Activated CD8-positive, alpha-beta T cell treated with anti-CD3 and anti-CD28 coated beads, Interleukin-2, amount 10 ng/mL, durations not matched to agents 7 days and 5 days (primary cell): ENCODE measurements around the gene MAP3K1. TPM values are rescaled to one million over a fixed set of nuclear protein-coding genes. Genes with fewer than 3 reads are reported as not detected.
"Not testable (repeated sequence)": the region's sequence is repeated elsewhere in the genome, so short reads cannot be mapped to it uniquely, and the experiment has no call there.

Source experiments
- ATAC-seq: fragments of 150-1000 bp; cut with Tn5 transposase; one replicate; pipeline ENCODE4 v1.10.0; 2021; ENCODE audit warnings: moderate library complexity
- CTCF ChIA-PET: fragments of 350-600 bp; sonication (Branson Sonifier 250); formaldehyde crosslinking; loops from one replicate; lab custom pipeline; 2021; ENCODE audit warnings: antibody characterized with exemption; lab: Charles Lee
- POLR2A ChIA-PET: fragments of 350-600 bp; sonication (Branson Sonifier 250); formaldehyde crosslinking; loops from one replicate; lab custom pipeline; 2021; ENCODE audit warnings: antibody characterized with exemption; lab: Charles Lee
- DNase-seq: peaks from one replicate; pipeline ENCODE4 v3.0.0-alpha.2; 2020
- H3K27ac Mint-ChIP-seq: one replicate; pipeline ENCODE4 v1.8.0; 2021; ENCODE audit warnings: mild to moderate bottlenecking, mixed read lengths
- H3K27me3 Mint-ChIP-seq: one replicate; pipeline ENCODE4 v1.8.0; 2021; ENCODE audit warnings: low read depth, mixed read lengths
- H3K36me3 Mint-ChIP-seq: one replicate; pipeline ENCODE4 v1.8.0; 2021; ENCODE audit warnings: low read depth, mixed read lengths
- H3K4me1 Mint-ChIP-seq: one replicate; pipeline ENCODE4 v1.8.0; 2021; ENCODE audit warnings: low read depth, mixed read lengths
- H3K4me3 Mint-ChIP-seq: one replicate; pipeline ENCODE4 v1.8.0; 2021; ENCODE audit warnings: mild to moderate bottlenecking, mixed read lengths
- H3K9me3 Mint-ChIP-seq: one replicate; pipeline ENCODE4 v1.8.0; 2022; ENCODE audit warnings: mixed read lengths; ENCODE audit not compliant: insufficient read depth
- total RNA-seq, 2 experiments: library from RNA; stranded (reverse); gene quantifications; one replicate each; pipeline ENCODE4 v1.2.3, GENCODE V29; 2021

Gene MAP3K1
- total RNA-seq, 2 experiments from 2014 or later = 24.1 to 25.1 TPM

DNA sequence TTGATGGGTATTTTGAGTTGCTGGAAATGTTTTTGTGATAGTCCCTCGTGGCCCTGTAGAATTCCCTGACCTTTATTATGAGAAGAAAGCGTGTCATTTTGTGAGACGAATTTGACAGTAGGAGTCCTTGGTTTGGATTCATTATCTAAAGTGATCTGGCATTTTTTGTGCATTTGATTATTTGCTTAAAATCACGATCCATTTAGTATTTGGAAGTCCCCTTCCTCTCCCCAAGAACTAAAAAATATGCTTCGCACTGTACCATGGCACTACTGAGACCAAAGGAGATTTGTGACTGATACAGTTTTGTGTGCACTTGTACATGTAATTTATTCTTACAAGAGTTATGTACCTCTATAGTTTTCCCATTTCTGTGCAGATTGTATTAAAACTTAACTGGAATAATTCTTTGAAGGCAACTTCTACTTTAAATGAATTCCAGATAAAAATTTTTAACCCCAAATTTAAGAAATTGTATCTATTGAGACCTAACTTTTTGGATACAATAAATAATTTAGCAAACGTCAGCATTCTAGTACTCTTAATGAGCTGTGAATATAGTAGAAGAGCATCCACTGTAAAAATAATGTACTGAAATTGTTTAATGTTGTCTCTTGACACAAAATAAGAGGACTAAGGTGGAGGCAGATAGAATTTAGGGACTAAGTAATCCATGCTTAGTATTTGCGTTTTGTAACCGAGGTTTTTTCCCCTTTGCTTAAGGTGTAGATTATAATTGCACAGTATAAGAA, 2.1 kb downstream of the MAP3K1 start:
- ChIA-PET POLR2A (no interaction called here), CTCF (interaction anchor here (1.5 kb wide), 1 partner anchor 9 kb away, joined by 4 read pairs; no protein-coding TSS in a partner anchor)
- H3K36me3 Mint-ChIP-seq = peaks cover 18% of the 10 kb centered on the region
- ATAC-seq = no peak
- H3K27ac Mint-ChIP-seq = peak overlapping the region; percentile 96
- H3K27me3 Mint-ChIP-seq = peaks cover 12% of the 10 kb centered on the region
- peaks cover 41% of the 10 kb centered on the region for H3K4me1 Mint-ChIP-seq
- H3K4me3 Mint-ChIP-seq = peak overlapping the region; percentile 87
- DNase-seq = no peak
- no peaks in the 10 kb centered on the region for H3K9me3 Mint-ChIP-seq

DNA sequence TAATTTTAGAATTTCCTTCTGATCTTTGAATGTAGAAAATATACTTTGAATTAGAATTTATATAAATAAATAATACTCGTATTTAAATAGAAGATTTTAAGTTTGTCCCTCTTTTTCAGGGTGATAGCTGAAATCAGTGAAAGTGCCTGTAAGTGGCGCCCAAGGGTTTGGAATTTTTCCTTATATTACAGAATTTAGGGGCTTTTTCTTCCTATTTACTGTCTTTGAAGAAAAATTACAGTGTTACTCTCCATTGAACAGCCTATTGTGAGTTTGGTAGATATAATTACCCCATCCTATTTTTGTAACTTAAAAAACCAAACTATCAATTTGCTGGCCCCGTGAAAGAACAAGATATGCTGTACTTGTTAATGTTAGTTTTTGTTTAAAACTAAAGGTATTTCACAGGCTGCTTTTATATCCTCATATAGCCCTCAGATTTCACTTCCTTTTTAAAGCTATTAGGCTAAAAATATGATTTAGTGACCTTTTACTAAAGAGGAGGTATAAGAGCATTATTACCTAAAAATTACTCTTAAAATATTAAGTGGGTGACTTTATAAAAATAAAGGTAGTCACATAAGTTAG, 3.2 kb downstream of the MAP3K1 start:
- peak overlapping the region; percentile 55 for H3K4me3 Mint-ChIP-seq
- ChIA-PET POLR2A (no interaction called here), CTCF (interaction anchor here (1.0 to 2.3 kb wide), 3 partner anchors 10 to 548 kb away, joined by 3 to 16 read pairs (median 4); no protein-coding TSS in a partner anchor)
- DNase-seq (no peak), ATAC-seq (no peak)
- H3K27me3 Mint-ChIP-seq = peaks cover 5% of the 10 kb centered on the region
- H3K27ac Mint-ChIP-seq = no peak overlapping the region
- H3K9me3 Mint-ChIP-seq = no peaks in the 10 kb centered on the region
- peaks cover 42% of the 10 kb centered on the region for H3K4me1 Mint-ChIP-seq
- H3K36me3 Mint-ChIP-seq = peaks cover 22% of the 10 kb centered on the region

DNA sequence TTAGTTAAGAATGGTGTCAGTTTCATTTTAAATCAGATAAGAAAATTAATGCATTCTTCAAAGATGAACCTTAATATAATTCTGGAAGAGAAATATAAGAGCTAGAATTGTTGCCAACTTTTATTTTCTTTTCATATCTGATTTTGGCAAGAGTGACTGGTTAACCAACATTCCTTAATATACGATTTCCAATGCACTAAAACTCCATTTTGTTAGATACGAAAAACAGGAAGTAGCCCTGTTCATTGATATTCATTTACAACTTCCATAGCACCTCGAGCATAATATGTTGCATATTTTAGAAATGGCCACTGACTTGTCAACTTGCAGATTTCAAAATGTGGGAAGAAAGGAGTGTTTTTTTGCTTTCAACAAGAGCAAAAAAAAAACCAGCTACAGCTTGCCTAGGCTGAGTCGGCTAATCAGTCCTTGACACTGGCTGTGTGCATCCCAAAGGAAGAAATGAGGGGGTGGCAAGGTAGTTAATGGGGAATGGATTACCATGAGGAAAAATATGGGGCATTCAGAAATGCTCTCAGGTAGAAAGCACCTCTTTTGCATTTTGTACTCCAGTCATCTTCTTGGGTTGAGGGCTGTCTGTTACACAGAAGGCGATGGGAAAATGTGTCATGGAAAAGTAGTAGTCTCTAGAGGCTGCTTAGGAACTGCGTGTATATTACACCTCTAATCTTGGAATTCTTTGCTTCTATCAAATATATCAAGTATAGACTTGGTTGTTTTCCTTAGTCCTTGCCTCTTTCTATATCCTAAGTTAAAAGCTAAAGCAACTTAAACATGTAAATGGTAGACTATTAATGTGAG, 3.9 kb downstream of the MAP3K1 start:
- ChIA-PET CTCF (interaction anchor here (1.0 to 2.3 kb wide), 3 partner anchors 9 to 548 kb away, joined by 3 to 16 read pairs (median 4); no protein-coding TSS in a partner anchor), POLR2A (interaction anchor here (0.6 kb wide), 1 partner anchor 70 kb away, joined by 3 read pairs; no protein-coding TSS in a partner anchor)
- no peak for ATAC-seq
- Mint-ChIP-seq H3K4me1 (peaks cover 38% of the 10 kb centered on the region), H3K27me3 (peaks cover under 1% of the 10 kb centered on the region), H3K4me3 (peak overlapping the region; percentile 55), H3K36me3 (peaks cover 21% of the 10 kb centered on the region), H3K9me3 (no peaks in the 10 kb centered on the region), H3K27ac (no peak overlapping the region)
- DNase-seq = no peak

DNA sequence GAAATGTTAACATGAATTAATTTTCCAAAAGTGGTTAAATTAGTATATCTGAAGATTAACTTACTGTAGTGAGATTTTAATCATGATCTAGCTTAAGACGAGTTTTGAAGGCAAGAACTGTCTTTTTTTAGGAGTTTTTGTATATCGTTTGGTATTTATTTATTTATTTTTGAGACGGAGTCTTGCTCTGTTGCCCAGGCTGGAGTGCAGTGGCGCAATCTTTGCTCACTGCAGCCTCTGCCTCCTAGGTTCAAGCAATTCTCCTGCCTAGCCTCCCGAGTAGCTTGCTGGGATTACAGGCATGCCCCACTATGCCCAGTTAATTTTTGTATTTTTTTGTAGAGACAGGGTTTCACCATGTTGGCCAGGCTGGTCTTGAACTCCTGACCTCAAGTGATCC, 6.5 kb downstream of the MAP3K1 start:
- CTCF ChIA-PET = interaction anchor here (1.0 kb wide), 1 partner anchor 17 kb away, joined by 4 read pairs; no protein-coding TSS in a partner anchor
- H3K4me3 Mint-ChIP-seq, H3K27me3 Mint-ChIP-seq, ATAC-seq, H3K9me3 Mint-ChIP-seq, POLR2A ChIA-PET, H3K27ac Mint-ChIP-seq, DNase-seq: not testable (repeated sequence)
- H3K4me1 Mint-ChIP-seq = peaks cover 56% of the 10 kb centered on the region
- H3K36me3 Mint-ChIP-seq = peaks cover 19% of the 10 kb centered on the region

DNA sequence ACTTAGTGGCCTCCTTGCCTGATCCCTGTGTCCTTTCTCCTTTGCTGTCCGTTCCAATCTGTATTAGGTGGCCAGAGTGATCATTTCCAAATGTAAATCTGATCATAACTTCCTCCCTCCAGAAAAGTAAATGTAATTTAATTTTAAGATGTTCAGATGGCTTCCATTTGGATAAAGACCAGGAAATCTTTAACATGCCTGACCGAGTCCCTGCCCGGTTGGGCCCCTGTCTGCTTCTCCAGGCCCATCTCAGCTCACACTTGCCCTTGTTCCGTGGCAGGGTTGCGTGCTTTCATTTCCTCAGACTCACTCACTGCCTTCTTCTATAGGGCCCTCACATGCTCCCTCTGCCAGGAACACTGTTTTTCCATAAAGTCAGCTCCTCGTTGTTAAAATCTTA, 7.6 kb downstream of the MAP3K1 start:
- Mint-ChIP-seq H3K4me1 (peaks cover 58% of the 10 kb centered on the region), H3K9me3 (no peaks in the 10 kb centered on the region), H3K27me3 (no peaks in the 10 kb centered on the region), H3K36me3 (peaks cover 15% of the 10 kb centered on the region), H3K4me3 (no peak overlapping the region), H3K27ac (no peak overlapping the region)
- POLR2A ChIA-PET = no interaction called here
- ATAC-seq (no peak), DNase-seq (no peak)
- CTCF ChIA-PET = interaction anchor here (0.6 to 1.4 kb wide), 2 partner anchors 15 to 257 kb away, joined by 3 to 7 read pairs; no protein-coding TSS in a partner anchor

DNA sequence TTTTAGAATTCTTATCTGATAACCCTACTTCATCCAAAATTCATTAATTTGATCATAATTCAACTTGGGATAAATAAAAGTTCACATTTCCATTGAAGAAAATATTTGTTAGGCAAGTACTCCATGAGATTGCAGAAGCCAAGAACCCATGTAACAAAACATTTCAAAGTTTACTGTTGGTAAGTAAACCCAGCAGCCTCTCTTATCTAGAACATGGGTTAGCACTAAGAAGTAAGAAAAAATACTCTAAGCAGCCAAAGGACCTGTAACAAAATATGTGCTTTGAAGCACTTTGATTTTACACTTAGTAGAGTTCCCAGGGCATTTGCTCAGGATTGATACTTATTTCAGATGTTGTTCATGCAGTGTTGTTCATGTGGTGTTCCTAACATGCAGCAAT, 8.7 kb downstream of the MAP3K1 start:
- ATAC-seq (no peak), DNase-seq (no peak)
- ChIA-PET CTCF (interaction anchor here (1.4 kb wide), 1 partner anchor 14 kb away, joined by 7 read pairs; no protein-coding TSS in a partner anchor), POLR2A (no interaction called here)
- Mint-ChIP-seq H3K27me3 (no peaks in the 10 kb centered on the region), H3K36me3 (peaks cover 15% of the 10 kb centered on the region), H3K4me1 (peaks cover 60% of the 10 kb centered on the region), H3K27ac (no peak overlapping the region), H3K9me3 (no peaks in the 10 kb centered on the region), H3K4me3 (no peak overlapping the region)

DNA sequence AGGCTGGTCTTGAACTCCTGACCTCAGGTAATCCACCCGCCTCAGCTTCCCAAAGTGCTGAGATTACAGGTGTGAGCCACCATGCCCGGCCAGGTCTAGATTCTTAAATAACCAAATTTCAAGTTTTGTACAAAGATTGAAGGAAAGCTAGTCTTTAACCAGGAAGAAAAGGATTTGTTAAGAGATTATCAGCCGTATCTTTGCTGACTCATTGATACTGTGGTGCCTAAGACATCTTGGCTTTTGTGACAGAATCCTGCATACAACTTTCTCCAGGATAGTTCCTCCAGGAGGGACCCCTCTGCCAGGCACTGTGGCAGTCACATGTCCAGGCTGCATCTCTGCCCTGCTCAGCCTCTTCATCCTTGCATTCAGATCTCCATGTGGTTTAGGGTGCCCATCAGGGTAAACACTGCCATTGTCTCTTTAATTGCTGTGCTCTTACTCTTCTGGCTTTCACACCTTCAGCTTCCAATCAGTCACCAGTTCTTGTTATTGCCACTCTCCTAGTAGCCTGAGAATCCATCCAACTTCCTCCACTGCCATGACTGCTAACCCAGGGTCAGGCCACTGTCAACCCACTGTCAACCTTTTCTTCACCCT, 10.0 kb downstream of the MAP3K1 start:
- POLR2A ChIA-PET = interaction anchor here (0.8 kb wide), 1 partner anchor 13 kb away, joined by 3 read pairs; no protein-coding TSS in a partner anchor
- peaks cover 61% of the 10 kb centered on the region for H3K4me1 Mint-ChIP-seq
- CTCF ChIA-PET = interaction anchor here (1.4 kb wide), 1 partner anchor 555 kb away, joined by 5 read pairs; no protein-coding TSS in a partner anchor
- H3K36me3 Mint-ChIP-seq = peaks cover 17% of the 10 kb centered on the region
- no peak overlapping the region for H3K4me3 Mint-ChIP-seq
- H3K27me3 Mint-ChIP-seq = no peaks in the 10 kb centered on the region
- no peak for DNase-seq
- ATAC-seq = no peak
- H3K9me3 Mint-ChIP-seq = no peaks in the 10 kb centered on the region
- H3K27ac Mint-ChIP-seq = no peak overlapping the region

DNA sequence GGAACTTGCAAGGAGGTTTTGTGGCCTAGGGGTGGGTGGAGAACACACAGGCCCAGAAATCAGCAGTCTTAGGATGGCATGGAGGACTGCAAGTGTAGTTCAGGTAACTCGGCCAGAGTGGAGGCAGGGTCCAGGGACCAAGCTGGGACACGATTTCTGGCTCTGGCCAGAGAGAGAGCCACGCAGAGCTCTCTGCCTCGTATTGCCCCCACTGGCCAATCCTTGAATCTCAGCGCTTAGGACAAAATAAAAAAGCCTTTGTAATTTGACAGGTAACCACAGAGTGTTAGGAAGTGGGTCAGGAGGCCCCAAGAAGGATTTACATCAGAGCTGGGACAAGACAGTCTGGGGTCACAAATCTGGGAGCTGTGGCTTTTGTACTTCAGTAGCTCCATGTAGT, 11.7 kb downstream of the MAP3K1 start:
- H3K9me3 Mint-ChIP-seq = no peaks in the 10 kb centered on the region
- ATAC-seq = peak; percentile 29
- POLR2A ChIA-PET = no interaction called here
- no peak for DNase-seq
- no peak overlapping the region for H3K4me3 Mint-ChIP-seq
- H3K36me3 Mint-ChIP-seq = peaks cover 7% of the 10 kb centered on the region
- H3K4me1 Mint-ChIP-seq = peaks cover 65% of the 10 kb centered on the region
- CTCF ChIA-PET = interaction anchor here (0.7 to 1.8 kb wide), 5 partner anchors 10 to 556 kb away, joined by 3 to 13 read pairs (median 4); no protein-coding TSS in a partner anchor
- no peak overlapping the region for H3K27ac Mint-ChIP-seq
- H3K27me3 Mint-ChIP-seq = no peaks in the 10 kb centered on the region

DNA sequence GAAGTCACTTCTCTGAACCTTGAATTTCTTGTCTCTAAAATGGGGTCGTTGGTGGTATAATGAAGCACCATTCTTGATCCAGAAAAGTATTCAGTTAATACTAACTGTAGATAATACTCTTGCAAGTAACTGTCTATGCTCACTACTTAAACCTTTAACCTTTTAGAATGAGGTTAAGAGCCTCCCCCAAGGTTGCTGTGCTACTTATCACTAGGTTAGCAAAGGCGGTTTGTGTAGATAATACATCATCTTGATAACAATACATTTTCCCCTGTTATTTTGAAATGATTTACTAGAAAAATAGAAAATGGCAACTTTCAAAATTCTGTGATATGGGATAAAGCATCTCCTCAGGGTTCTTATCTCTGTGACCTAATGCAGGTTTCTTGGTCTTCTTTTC, 12.6 kb downstream of the MAP3K1 start:
- Mint-ChIP-seq H3K27me3 (no peaks in the 10 kb centered on the region), H3K4me1 (peaks cover 64% of the 10 kb centered on the region), H3K27ac (no peak overlapping the region), H3K4me3 (no peak overlapping the region), H3K9me3 (no peaks in the 10 kb centered on the region), H3K36me3 (peaks cover 3% of the 10 kb centered on the region)
- ChIA-PET POLR2A (no interaction called here), CTCF (interaction anchor here (0.7 to 2.3 kb wide), 4 partner anchors 9 to 556 kb away, joined by 3 to 13 read pairs (median 3); no protein-coding TSS in a partner anchor)
- DNase-seq (no peak), ATAC-seq (no peak)

DNA sequence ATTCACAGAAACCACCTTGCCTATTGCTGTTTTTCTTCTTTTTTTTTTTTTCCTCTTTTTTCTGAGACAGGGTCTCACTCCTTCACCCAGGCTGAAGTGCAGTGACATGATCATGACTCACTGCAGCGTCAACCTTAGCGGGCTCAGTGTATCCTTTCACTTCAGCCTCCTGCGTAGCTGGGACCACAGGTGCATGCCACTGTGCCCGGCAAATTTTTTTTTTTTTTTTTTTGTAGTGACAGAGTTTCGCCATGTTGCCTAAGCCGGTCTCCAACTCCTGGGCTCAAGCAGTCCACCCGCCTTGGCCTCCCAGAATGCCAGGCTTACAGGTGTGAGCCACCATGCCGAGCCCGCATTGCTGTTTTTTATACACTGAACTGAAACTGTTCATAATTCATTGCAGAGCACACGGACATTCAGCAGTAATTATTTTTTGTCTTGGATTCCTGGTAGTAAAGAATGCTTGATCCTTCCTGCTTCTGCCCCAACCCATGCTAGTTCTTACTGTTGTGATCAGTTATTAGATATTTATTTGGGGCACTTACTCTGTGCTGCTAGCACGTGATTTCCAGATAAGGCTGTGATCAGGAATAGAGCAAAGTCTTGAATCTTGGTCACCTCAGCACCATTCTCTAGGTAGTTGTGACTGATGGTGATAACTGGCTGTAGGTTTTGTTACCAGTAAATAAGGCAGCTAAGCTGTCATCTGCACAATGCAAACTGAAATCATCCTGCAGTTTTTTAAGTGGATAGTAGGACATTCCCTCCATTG, 14.0 kb downstream of the MAP3K1 start:
- Mint-ChIP-seq H3K27me3 (no peaks in the 10 kb centered on the region), H3K4me3 (no peak overlapping the region), H3K9me3 (no peaks in the 10 kb centered on the region), H3K27ac (no peak overlapping the region), H3K4me1 (peaks cover 64% of the 10 kb centered on the region), H3K36me3 (peaks cover 3% of the 10 kb centered on the region)
- ChIA-PET CTCF (interaction anchor here (1.0 to 2.3 kb wide), 3 partner anchors 9 to 893 kb away, joined by 3 to 13 read pairs (median 4); no protein-coding TSS in a partner anchor), POLR2A (no interaction called here)
- ATAC-seq (peak; percentile 71), DNase-seq (no peak)
